GM06990 (cell line): ENCODE results near the gene ZFP1.

Experiments used
- DNase-seq: peaks from one replicate; pipeline ENCODE4 v3.0.0-alpha.2; 2011; ENCODE audit not compliant: insufficient read length; ENCODE audit errors: extremely low read depth
- H3K27me3 ChIP-seq: replicated peaks from 2 replicates; pipeline ENCODE4 v1.6.0; 2011; ENCODE audit warnings: low read length; ENCODE audit not compliant: control insufficient read depth, insufficient read depth
- H3K36me3 ChIP-seq: 2 replicates; pipeline ENCODE4 v1.5.1; 2011; ENCODE audit warnings: low read length; ENCODE audit not compliant: control insufficient read depth, insufficient read depth
- H3K4me3 ChIP-seq: replicated peaks from 2 replicates; pipeline ENCODE4 v1.5.1; 2011; ENCODE audit warnings: low read depth, mild to moderate bottlenecking, control low read depth, low read length
- TF ChIP-seq, protein P1 (sequence below): IDR thresholded peaks from 2 replicates; pipeline ENCODE4 v1.5.1; 2011; ENCODE audit warnings: low read length, control low read depth, mild to moderate bottlenecking, inconsistent platforms; ENCODE audit not compliant: insufficient read depth, poor library complexity, severe bottlenecking

ZFP1 gene

DNA sequence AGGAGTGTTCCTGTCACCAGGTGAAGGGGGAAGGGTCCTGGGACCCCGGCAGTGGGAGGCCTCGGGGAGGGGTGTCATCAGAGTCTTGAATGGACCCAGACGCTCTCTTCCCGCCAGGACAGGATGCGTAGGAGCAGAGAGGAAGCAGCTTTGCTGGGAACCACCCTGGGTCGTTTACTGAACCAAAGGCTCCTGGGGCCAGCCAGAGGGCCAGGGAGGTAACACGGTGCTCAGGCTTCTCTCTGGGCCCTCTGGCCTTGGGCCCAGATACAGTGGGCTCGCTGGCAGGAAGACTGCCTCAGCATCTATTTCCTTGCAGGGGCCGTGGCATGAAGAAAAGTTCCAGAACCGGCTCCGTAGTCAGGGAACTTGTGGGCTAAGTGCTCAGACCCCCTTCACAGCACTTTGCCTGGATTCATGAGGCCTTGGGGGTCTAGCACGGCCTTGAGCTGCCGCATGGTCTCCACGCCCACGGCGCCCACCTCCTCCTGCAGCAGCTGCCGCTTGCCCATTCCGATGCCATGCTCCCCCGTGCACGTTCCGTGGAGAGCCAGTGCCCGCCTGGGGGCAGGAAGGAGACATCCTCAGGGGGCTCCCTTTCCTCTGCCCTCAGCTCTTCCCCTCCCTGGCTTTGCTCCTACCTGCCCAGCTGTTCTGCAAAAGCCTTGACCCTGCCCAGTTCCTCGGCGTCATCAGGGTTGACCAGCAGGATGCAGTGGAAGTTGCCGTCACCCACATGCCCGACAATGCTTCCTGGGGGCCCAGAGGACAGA, 36.2 kb upstream of the ZFP1 start:
- no peak for DNase-seq
- Histone ChIP-seq H3K27me3 (no peaks in the 10 kb centered on the region), H3K36me3 (no peaks in the 10 kb centered on the region), H3K4me3 (no peak overlapping the region)
- TF ChIP-seq, protein P1, sequence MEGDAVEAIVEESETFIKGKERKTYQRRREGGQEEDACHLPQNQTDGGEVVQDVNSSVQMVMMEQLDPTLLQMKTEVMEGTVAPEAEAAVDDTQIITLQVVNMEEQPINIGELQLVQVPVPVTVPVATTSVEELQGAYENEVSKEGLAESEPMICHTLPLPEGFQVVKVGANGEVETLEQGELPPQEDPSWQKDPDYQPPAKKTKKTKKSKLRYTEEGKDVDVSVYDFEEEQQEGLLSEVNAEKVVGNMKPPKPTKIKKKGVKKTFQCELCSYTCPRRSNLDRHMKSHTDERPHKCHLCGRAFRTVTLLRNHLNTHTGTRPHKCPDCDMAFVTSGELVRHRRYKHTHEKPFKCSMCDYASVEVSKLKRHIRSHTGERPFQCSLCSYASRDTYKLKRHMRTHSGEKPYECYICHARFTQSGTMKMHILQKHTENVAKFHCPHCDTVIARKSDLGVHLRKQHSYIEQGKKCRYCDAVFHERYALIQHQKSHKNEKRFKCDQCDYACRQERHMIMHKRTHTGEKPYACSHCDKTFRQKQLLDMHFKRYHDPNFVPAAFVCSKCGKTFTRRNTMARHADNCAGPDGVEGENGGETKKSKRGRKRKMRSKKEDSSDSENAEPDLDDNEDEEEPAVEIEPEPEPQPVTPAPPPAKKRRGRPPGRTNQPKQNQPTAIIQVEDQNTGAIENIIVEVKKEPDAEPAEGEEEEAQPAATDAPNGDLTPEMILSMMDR, result no peak

DNA sequence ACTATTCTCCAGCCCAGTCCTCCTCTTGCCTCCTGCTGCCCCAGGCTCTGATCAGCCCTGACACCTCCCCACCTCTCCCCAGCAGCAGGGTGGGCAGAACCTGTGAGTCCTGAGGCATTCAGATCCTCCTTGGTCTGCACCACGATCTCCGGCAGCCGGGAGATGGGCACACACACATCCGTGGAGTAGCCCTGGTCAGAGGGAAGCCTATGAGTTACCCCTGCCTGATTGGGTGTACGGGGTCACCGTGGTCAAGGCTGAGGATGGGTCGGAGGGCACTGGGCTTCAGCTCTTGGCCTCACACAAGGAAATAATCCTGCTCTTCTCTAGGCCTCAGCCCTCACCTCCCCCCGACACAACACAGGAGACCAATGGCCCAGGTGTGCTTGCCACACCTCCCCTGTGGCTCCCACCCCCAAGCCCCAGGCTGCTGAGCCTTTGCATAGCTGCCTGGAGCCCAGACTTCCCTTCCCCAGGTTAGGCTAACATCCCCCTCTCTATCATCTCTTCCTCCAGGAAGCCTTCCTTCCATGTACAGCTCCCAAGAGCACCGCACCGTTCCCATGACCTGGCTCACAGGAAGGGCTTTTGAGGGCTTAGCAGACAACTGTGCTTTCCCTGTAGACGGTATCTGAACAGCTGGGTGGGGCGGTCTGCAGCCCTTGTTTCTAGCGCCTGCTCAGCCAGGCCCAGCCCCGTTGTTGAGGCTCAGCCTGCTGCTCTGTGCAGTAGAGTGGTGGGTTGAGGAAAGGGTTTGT, 35.4 kb upstream of the ZFP1 start:
- no peak overlapping the region for H3K4me3 ChIP-seq
- no peaks in the 10 kb centered on the region for H3K36me3 ChIP-seq
- TF ChIP-seq, protein P1, result no peak
- no peak for DNase-seq
- H3K27me3 ChIP-seq, result no peaks in the 10 kb centered on the region

DNA sequence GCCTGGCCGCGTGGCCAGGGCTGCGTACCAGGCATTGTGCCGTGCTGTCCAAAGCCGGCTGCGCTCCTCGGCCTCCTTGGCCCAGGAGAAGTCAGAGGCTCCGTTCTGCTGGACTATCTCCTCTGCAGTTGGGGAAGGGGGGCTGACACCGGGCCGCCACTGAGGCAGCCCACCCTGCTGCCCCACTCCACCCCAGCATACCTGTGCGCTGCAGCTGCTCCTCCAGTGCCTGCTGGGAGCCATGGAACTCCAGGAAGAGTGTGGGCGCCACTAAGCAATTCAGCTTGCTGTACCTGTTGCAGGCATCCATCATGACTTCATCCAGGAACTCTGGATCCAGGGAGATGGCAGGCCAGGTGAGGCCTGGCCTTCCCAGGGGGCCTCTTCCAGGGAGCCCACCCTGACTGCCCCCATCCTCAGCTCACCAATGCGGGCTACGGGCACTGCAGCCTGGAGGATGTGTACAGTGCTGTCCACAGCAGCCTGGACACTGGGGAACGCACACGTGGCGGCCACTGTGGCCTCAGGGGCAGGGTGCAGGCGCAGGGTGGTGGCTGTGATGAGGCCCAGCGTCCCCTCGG, 34.7 kb upstream of the ZFP1 start:
- DNase-seq, result no peak
- H3K27me3 ChIP-seq, result no peaks in the 10 kb centered on the region
- TF ChIP-seq, protein P1, result no peak
- no peak overlapping the region for H3K4me3 ChIP-seq
- H3K36me3 ChIP-seq, result no peaks in the 10 kb centered on the region

DNA sequence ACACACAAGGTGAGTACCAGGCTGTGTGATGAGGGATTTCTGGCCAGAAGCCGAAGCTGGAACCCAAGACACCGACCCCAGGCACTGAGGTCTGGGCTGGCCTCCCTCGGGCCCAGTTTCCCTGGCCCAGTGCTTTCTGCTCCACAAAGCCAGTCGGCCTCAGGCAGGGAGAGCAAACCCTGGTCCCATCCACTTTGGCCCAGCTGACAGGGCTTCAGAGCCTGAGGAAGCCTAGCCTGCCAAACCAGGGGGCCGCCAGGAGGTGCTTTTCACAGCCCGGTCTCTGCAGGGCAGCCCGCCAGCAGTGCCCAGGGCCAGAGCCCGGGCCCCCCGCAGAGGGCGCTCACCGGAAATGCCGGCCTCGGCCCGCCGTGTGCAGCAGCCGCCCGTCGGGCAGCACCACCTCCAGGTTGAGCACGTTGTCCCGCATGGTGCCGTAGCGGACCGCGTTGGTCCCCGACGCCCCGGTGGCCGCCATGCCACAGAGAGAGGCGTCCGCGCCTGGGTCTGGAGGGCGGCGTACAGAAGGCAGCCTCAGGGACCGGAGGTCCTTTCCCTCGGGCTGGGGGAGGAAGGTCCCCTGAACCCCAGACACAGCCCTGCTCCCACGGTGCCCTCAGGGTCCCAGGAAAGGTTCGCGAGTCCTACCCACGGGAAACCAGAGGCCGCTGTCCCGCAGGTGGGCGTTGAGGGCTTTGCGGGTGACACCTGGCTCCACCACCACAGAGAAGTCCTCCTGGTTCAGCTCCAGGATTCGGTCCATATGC, 34.0 kb upstream of the ZFP1 start:
- TF ChIP-seq, protein P1, result no peak
- DNase-seq, result no peak
- H3K27me3 ChIP-seq, result no peaks in the 10 kb centered on the region
- no peaks in the 10 kb centered on the region for H3K36me3 ChIP-seq
- no peak overlapping the region for H3K4me3 ChIP-seq

DNA sequence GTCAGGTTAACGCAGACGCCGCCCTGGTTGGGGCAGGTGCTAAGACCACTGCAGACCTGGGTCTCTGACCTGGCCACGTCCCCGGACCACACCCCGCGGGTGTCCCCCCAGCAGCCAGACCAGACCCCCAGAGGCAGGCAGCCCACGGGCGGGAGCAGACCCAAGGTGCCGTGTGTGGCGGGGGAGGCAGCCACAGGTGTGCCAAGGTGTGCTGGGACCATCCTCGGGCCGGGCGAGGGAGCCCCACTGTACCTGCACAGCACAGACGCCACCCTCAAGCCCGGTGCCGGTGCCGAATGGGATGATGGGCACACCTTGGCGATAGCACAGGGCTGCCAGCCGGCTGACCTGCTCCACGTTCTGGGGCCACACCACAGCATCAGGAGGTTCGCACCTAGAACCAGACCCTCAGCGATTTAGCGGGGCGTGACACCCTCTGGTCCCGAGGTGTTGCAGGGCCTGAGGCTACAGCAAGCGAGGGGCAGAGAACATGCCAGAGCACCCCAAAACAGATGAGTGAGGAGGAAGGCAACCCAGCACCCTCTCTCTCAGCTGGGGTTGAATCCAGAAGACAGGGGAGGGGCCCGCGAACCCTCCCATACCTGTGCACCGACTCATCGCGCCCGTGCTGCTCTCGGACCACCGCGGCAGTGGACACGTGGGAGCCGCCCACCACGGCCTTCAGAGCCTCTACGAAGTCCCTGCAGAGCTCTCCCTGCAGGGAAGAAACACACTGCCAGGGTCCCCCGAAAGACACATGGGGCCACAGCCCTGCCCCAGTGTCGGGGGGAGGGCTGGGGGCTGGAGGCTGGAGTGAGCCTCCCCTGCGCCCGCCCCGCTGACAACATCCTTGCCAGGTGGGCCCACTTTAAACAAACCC, 33.1 kb upstream of the ZFP1 start:
- Histone ChIP-seq H3K36me3 (no peaks in the 10 kb centered on the region), H3K4me3 (no peak overlapping the region), H3K27me3 (no peaks in the 10 kb centered on the region)
- no peak for DNase-seq
- TF ChIP-seq, protein P1, result no peak
